Activated CD8-positive, alpha-beta T cell treated with anti-CD3 and anti-CD28 coated beads, Interleukin-2, amount 10 ng/mL, durations not matched to agents 7 days and 5 days (primary cell): ENCODE measurements around the gene ST6GALNAC5. TPM values are rescaled to one million over a fixed set of nuclear protein-coding genes. Genes with fewer than 3 reads are reported as not detected.
"Not testable (repeated sequence)": the region's sequence is repeated elsewhere in the genome, so short reads cannot be mapped to it uniquely, and the experiment has no call there.

Source experiments
- ATAC-seq: fragments of 150-1000 bp; cut with Tn5 transposase; one replicate; pipeline ENCODE4 v1.10.0; 2021; ENCODE audit warnings: moderate library complexity
- CTCF ChIA-PET: fragments of 350-600 bp; sonication (Branson Sonifier 250); formaldehyde crosslinking; loops from one replicate; lab custom pipeline; 2021; ENCODE audit warnings: antibody characterized with exemption; lab: Charles Lee
- POLR2A ChIA-PET: fragments of 350-600 bp; sonication (Branson Sonifier 250); formaldehyde crosslinking; loops from one replicate; lab custom pipeline; 2021; ENCODE audit warnings: antibody characterized with exemption; lab: Charles Lee
- DNase-seq: peaks from one replicate; pipeline ENCODE4 v3.0.0-alpha.2; 2020
- H3K27ac Mint-ChIP-seq: one replicate; pipeline ENCODE4 v1.8.0; 2021; ENCODE audit warnings: mild to moderate bottlenecking, mixed read lengths
- H3K27me3 Mint-ChIP-seq: one replicate; pipeline ENCODE4 v1.8.0; 2021; ENCODE audit warnings: low read depth, mixed read lengths
- H3K36me3 Mint-ChIP-seq: one replicate; pipeline ENCODE4 v1.8.0; 2021; ENCODE audit warnings: low read depth, mixed read lengths
- H3K4me1 Mint-ChIP-seq: one replicate; pipeline ENCODE4 v1.8.0; 2021; ENCODE audit warnings: low read depth, mixed read lengths
- H3K4me3 Mint-ChIP-seq: one replicate; pipeline ENCODE4 v1.8.0; 2021; ENCODE audit warnings: mild to moderate bottlenecking, mixed read lengths
- H3K9me3 Mint-ChIP-seq: one replicate; pipeline ENCODE4 v1.8.0; 2022; ENCODE audit warnings: mixed read lengths; ENCODE audit not compliant: insufficient read depth
- total RNA-seq, 2 experiments: library from RNA; stranded (reverse); gene quantifications; one replicate each; pipeline ENCODE4 v1.2.3, GENCODE V29; 2021

ST6GALNAC5 gene
- total RNA-seq, 2 experiments from 2014 or later = not detected

- peaks cover 71% of the 10 kb centered on the region for H3K27me3 Mint-ChIP-seq
- CTCF ChIA-PET = no interaction called here
- H3K36me3 Mint-ChIP-seq = no peaks in the 10 kb centered on the region
- H3K27ac Mint-ChIP-seq = no peak overlapping the region
- ATAC-seq (no peak), DNase-seq (no peak)
- H3K4me3 Mint-ChIP-seq = no peak overlapping the region
- POLR2A ChIA-PET = no interaction called here
- H3K9me3 Mint-ChIP-seq = no peaks in the 10 kb centered on the region
- H3K4me1 Mint-ChIP-seq = peaks cover 5% of the 10 kb centered on the region
Observed at GRCh38 chr1:76868916-76869315, 1.6 kb downstream of the ST6GALNAC5 start.

GRCh38 chr1:76870037-76870436 is 2.8 kb downstream of the ST6GALNAC5 start:
- DNase-seq (no peak), ATAC-seq (no peak)
- Mint-ChIP-seq H3K4me1 (peaks cover 5% of the 10 kb centered on the region), H3K4me3 (no peak overlapping the region), H3K27ac (no peak overlapping the region), H3K9me3 (no peaks in the 10 kb centered on the region), H3K36me3 (no peaks in the 10 kb centered on the region), H3K27me3 (peaks cover 64% of the 10 kb centered on the region)
- POLR2A ChIA-PET = no interaction called here
- CTCF ChIA-PET = interaction anchor here (0.9 kb wide), 1 partner anchor 716 kb away, joined by 3 read pairs; no protein-coding TSS in a partner anchor

- H3K9me3 Mint-ChIP-seq = no peaks in the 10 kb centered on the region
- H3K27ac Mint-ChIP-seq = no peak overlapping the region
- H3K27me3 Mint-ChIP-seq = peaks cover 51% of the 10 kb centered on the region
- no peak for ATAC-seq
- H3K4me1 Mint-ChIP-seq = peaks cover 5% of the 10 kb centered on the region
- DNase-seq = no peak
- POLR2A ChIA-PET = no interaction called here
- no peaks in the 10 kb centered on the region for H3K36me3 Mint-ChIP-seq
- CTCF ChIA-PET = no interaction called here
- no peak overlapping the region for H3K4me3 Mint-ChIP-seq
Observed at GRCh38 chr1:76871355-76871974, 4.2 kb downstream of the ST6GALNAC5 start.

GRCh38 chr1:76872944-76873343 is 5.7 kb downstream of the ST6GALNAC5 start:
- CTCF ChIA-PET = no interaction called here
- no peak overlapping the region for H3K4me3 Mint-ChIP-seq

GRCh38 chr1:76876655-76877395 is 9.5 kb downstream of the ST6GALNAC5 start:
- ATAC-seq (no peak), DNase-seq (no peak)
- no peaks in the 10 kb centered on the region for H3K9me3 Mint-ChIP-seq
- no peaks in the 10 kb centered on the region for H3K36me3 Mint-ChIP-seq
- CTCF ChIA-PET = no interaction called here
- H3K4me3 Mint-ChIP-seq = no peak overlapping the region
- no peaks in the 10 kb centered on the region for H3K4me1 Mint-ChIP-seq
- POLR2A ChIA-PET = no interaction called here
- peaks cover 9% of the 10 kb centered on the region for H3K27me3 Mint-ChIP-seq
- H3K27ac Mint-ChIP-seq = no peak overlapping the region

More at GRCh38 chr1:76872944-76873343, 5.7 kb downstream of the ST6GALNAC5 start:
- POLR2A ChIA-PET = no interaction called here
- Mint-ChIP-seq H3K4me1 (peaks cover 5% of the 10 kb centered on the region), H3K9me3 (no peaks in the 10 kb centered on the region), H3K36me3 (no peaks in the 10 kb centered on the region), H3K27me3 (peaks cover 39% of the 10 kb centered on the region), H3K27ac (no peak overlapping the region)
- no peak for DNase-seq
- ATAC-seq = no peak

- H3K27me3 Mint-ChIP-seq, CTCF ChIA-PET, H3K36me3 Mint-ChIP-seq: not testable (repeated sequence)
Observed at GRCh38 chr1:76879014-76879413, 11.7 kb downstream of the ST6GALNAC5 start.

GRCh38 chr1:76881762-76882161 is 14.5 kb downstream of the ST6GALNAC5 start:
- ATAC-seq = no peak
- Mint-ChIP-seq H3K27ac (no peak overlapping the region), H3K9me3 (no peaks in the 10 kb centered on the region), H3K4me3 (no peak overlapping the region), H3K36me3 (no peaks in the 10 kb centered on the region), H3K4me1 (no peaks in the 10 kb centered on the region), H3K27me3 (peaks cover 4% of the 10 kb centered on the region)
- DNase-seq = no peak
- ChIA-PET CTCF (no interaction called here), POLR2A (no interaction called here)

More at GRCh38 chr1:76879014-76879413, 11.7 kb downstream of the ST6GALNAC5 start:
- ATAC-seq, H3K4me3 Mint-ChIP-seq, DNase-seq, H3K4me1 Mint-ChIP-seq, POLR2A ChIA-PET, H3K9me3 Mint-ChIP-seq, H3K27ac Mint-ChIP-seq: not testable (repeated sequence)

GRCh38 chr1:76891931-76892622 is 24.8 kb downstream of the ST6GALNAC5 start:
- no peak for ATAC-seq
- Mint-ChIP-seq H3K27me3 (peaks cover 9% of the 10 kb centered on the region), H3K36me3 (no peaks in the 10 kb centered on the region), H3K4me1 (no peaks in the 10 kb centered on the region), H3K4me3 (no peak overlapping the region), H3K9me3 (no peaks in the 10 kb centered on the region), H3K27ac (no peak overlapping the region)
- ChIA-PET CTCF (no interaction called here), POLR2A (no interaction called here)
- DNase-seq = no peak

GRCh38 chr1:76892675-76893074 is 25.4 kb downstream of the ST6GALNAC5 start:
- H3K9me3 Mint-ChIP-seq = no peaks in the 10 kb centered on the region
- DNase-seq = no peak
- no peak overlapping the region for H3K4me3 Mint-ChIP-seq
- no peak for ATAC-seq
- no peaks in the 10 kb centered on the region for H3K4me1 Mint-ChIP-seq
- H3K27ac Mint-ChIP-seq = no peak overlapping the region
- ChIA-PET POLR2A (no interaction called here), CTCF (no interaction called here)
- no peaks in the 10 kb centered on the region for H3K36me3 Mint-ChIP-seq
- peaks cover 9% of the 10 kb centered on the region for H3K27me3 Mint-ChIP-seq

GRCh38 chr1:76901158-76901767 is 34.0 kb downstream of the ST6GALNAC5 start:
- ATAC-seq = peak; percentile 53
- Mint-ChIP-seq H3K9me3 (no peaks in the 10 kb centered on the region), H3K27ac (no peak overlapping the region), H3K4me1 (no peaks in the 10 kb centered on the region), H3K36me3 (no peaks in the 10 kb centered on the region), H3K27me3 (no peaks in the 10 kb centered on the region), H3K4me3 (no peak overlapping the region)
- CTCF ChIA-PET = no interaction called here
- POLR2A ChIA-PET = no interaction called here
- peak; percentile 50 for DNase-seq

- Mint-ChIP-seq H3K4me3 (no peak overlapping the region), H3K36me3 (no peaks in the 10 kb centered on the region), H3K4me1 (no peaks in the 10 kb centered on the region), H3K9me3 (no peaks in the 10 kb centered on the region), H3K27ac (no peak overlapping the region), H3K27me3 (no peaks in the 10 kb centered on the region)
- no peak for DNase-seq
- ChIA-PET POLR2A (interaction anchor here (0.7 kb wide), 1 partner anchor 221 kb away, joined by 3 read pairs; no protein-coding TSS in a partner anchor), CTCF (no interaction called here)
- no peak for ATAC-seq
Observed at GRCh38 chr1:76905876-76906595, 38.8 kb downstream of the ST6GALNAC5 start.
